Left ventricle myocardium inferior (tissue), 1 donor: ENCODE data around the gene HECW1. TPM values are rescaled to one million over a fixed set of nuclear protein-coding genes. Genes with fewer than 3 reads are reported as not detected.

Experiments
- DNase-seq: peaks from one replicate; pipeline ENCODE4 v3.0.0-alpha.2; 2020
- H3K27ac ChIP-seq: fragments of 200-600 bp; replicated peaks from 2 replicates; pipeline ENCODE4 v1.8.0; 2021
- H3K27me3 ChIP-seq: fragments of 200-600 bp; 2 replicates; pipeline ENCODE4 v1.8.0; 2021; ENCODE audit warnings: low read depth
- H3K36me3 ChIP-seq: fragments of 200-600 bp; 2 replicates; pipeline ENCODE4 v1.8.0; 2021
- H3K4me1 ChIP-seq: fragments of 200-600 bp; 2 replicates; pipeline ENCODE4 v1.8.0; 2021
- H3K4me3 ChIP-seq: fragments of 200-600 bp; 2 replicates; pipeline ENCODE4 v1.8.0; 2021; ENCODE audit warnings: mild to moderate bottlenecking, moderate library complexity
- H3K9me3 ChIP-seq: fragments of 200-600 bp; replicated peaks from 2 replicates; pipeline ENCODE4 v1.8.0; 2021
- CTCF ChIP-seq: fragments of 200-600 bp; IDR thresholded peaks from 2 replicates; pipeline ENCODE4 v1.8.0; 2021; ENCODE audit warnings: antibody characterized with exemption, mild to moderate bottlenecking, borderline replicate concordance
- intact Hi-C: fragments of 100-400 bp; cut with micrococcal nuclease; formaldehyde crosslinking; loops from one replicate; pipeline ENCODE4 v1.11.0; 2022
- total RNA-seq: library from RNA; stranded (reverse); fragmentation: NEBNext Ultra II Directional; extraction: Animal tissue kit (Norgen Biotek cat#: 25700); gene quantifications from one replicate; pipeline ENCODE4 v1.2.1, GENCODE V29; 2021
- donor health status: DM: no; HTN: yes; CAD: no; lungs with severe emphysema.

Gene HECW1
- total RNA-seq, 1 donor from 2014 or later, result not detected

GRCh38 chr7:43557831-43558495 is 445.5 kb downstream of the HECW1 start:
- H3K27ac ChIP-seq, result no peak overlapping the region
- intact Hi-C loops, result no loop called here
- peaks cover 4% of the 10 kb centered on the region for H3K27me3 ChIP-seq
- no peak overlapping the region for H3K4me3 ChIP-seq
- H3K9me3 ChIP-seq, result no peaks in the 10 kb centered on the region
- peaks cover 17% of the 10 kb centered on the region for H3K4me1 ChIP-seq
- no peak for TF ChIP-seq CTCF
- H3K36me3 ChIP-seq, result no peaks in the 10 kb centered on the region
- no peak for DNase-seq

GRCh38 chr7:43559171-43559945 is 446.9 kb downstream of the HECW1 start:
- no peak for TF ChIP-seq CTCF
- peaks cover 13% of the 10 kb centered on the region for H3K27me3 ChIP-seq
- H3K36me3 ChIP-seq, result no peaks in the 10 kb centered on the region
- peaks cover 8% of the 10 kb centered on the region for H3K4me1 ChIP-seq
- no peak overlapping the region for H3K4me3 ChIP-seq
- intact Hi-C loops, result no loop called here
- no peaks in the 10 kb centered on the region for H3K9me3 ChIP-seq
- H3K27ac ChIP-seq, result no peak overlapping the region
- no peak for DNase-seq

- DNase-seq, result no peak
- Histone ChIP-seq H3K4me3 (no peak overlapping the region), H3K27ac (no peak overlapping the region), H3K36me3 (no peaks in the 10 kb centered on the region), H3K9me3 (no peaks in the 10 kb centered on the region), H3K4me1 (peaks cover 2% of the 10 kb centered on the region), H3K27me3 (peaks cover 13% of the 10 kb centered on the region)
- intact Hi-C loops, result no loop called here
- no peak for TF ChIP-seq CTCF
Measured at GRCh38 chr7:43559946-43560335, 447.5 kb downstream of the HECW1 start.

GRCh38 chr7:43560742-43561330 is 448.4 kb downstream of the HECW1 start:
- H3K27ac ChIP-seq, result no peak overlapping the region
- DNase-seq, result no peak
- no peak for TF ChIP-seq CTCF
- intact Hi-C loops, result no loop called here
- H3K4me1 ChIP-seq, result no peaks in the 10 kb centered on the region
- H3K36me3 ChIP-seq, result no peaks in the 10 kb centered on the region
- H3K9me3 ChIP-seq, result no peaks in the 10 kb centered on the region
- no peak overlapping the region for H3K4me3 ChIP-seq
- H3K27me3 ChIP-seq, result peaks cover 13% of the 10 kb centered on the region

GRCh38 chr7:43562383-43562782 is 449.9 kb downstream of the HECW1 start:
- H3K36me3 ChIP-seq, result no peaks in the 10 kb centered on the region
- H3K4me1 ChIP-seq, result no peaks in the 10 kb centered on the region
- no peak overlapping the region for H3K4me3 ChIP-seq
- no peak for DNase-seq
- no peak overlapping the region for H3K27ac ChIP-seq
- TF ChIP-seq CTCF, result no peak
- H3K27me3 ChIP-seq, result peaks cover 13% of the 10 kb centered on the region
- intact Hi-C loops, result no loop called here
- no peaks in the 10 kb centered on the region for H3K9me3 ChIP-seq
